ENCODE results near the gene TDP1.
A peak's percentile ranks its signal among the peaks of the same experiment; 100 is the strongest.

Gene TDP1

DNA sequence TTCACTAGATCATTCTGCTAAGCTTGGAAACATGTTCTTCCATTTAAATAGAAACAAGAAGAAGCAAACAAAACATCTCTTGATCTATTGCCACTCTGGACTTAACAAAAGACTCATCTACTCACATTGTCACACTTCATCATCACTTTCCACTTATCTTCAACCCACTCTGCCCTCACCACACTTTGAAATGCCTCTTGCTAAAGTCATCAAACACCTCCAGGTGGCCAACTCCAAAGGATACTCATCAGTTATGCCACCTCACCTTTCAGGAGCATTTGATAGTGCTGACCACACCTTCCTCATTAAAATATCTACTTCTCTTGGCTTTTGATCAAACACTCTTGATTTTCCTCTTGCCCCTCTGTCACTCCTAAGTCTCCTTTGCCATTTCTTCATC, 8.4 kb upstream of the TDP1 start:
- DNase-seq = no peak

- DNase-seq = no peak
These were observed 3.2 kb upstream of the TDP1 start for GRCh38 chr14:89952576-89952975.

GRCh38 chr14:89953602-89954001, 2.1 kb upstream of the TDP1 start:
- DNase-seq = no peak

GRCh38 chr14:89954070-89955021, 1.4 kb upstream of the TDP1 start, which contains the start of gene EFCAB11:
Gene EFCAB11, minus strand, starts transcription at chr14:89954730. Its CDS starts 70 bp downstream, at chr14:89954660.
- peak; percentile 94 for DNase-seq

DNA sequence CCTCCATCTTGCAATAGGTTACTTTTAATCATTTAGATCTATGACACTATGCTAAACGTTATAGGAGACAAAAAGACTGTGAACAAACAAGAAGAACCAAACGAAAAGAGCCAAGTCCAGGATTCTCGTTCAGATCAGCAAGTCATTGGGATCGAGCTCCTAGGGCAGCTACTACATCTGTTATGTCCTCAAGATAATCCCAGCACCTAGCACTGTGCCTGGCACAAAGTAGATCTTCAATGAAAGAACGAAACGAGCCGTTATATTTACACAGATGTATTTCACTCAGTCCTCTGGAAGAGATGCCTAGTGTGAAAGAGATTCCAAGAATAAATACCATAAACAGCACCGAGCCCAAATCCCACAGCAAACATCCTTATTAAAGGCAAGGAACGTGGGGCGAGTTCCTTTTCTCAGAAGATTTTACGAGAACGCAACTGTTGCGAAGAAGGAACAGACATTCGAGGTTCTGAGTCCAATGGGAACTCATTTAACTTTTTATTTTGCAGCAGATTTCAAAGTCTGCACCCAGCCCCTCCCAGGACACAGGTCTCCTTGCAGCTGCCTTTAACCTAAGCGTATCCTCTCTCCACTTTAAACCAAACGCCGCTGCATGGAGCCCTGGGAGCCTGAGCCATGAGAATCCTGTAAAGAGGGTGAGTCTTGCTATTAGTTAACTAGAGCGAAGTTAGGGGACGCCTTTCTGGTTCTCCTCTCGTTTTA, 544 bp upstream of the TDP1 start:
- no peak for DNase-seq

- no peak for DNase-seq
These were observed 908 bp downstream of the TDP1 start for GRCh38 chr14:89956661-89957009.

- no peak for DNase-seq
These were observed 1.6 kb downstream of the TDP1 start for GRCh38 chr14:89957376-89957775.

DNA sequence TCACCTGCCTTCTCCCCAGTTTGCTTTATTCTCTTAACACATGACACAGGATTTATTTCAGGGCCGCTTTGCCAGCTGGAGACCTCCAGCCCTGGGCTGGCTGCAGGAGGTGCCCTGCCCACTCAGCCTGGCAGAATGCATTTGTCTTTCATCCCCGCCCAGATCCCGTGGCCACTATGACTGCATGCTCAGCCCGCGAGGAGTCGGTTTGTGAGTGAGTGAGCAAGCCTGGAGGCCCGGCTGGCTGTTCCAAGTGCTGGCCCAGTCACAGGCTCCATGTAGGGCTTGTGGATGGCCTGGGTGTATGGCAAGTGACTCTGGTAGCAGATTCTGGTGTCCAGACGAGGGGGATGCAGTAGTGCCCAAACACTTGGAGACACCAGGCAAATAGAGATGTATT, 2.1 kb downstream of the TDP1 start:
- DNase-seq = no peak

DNA sequence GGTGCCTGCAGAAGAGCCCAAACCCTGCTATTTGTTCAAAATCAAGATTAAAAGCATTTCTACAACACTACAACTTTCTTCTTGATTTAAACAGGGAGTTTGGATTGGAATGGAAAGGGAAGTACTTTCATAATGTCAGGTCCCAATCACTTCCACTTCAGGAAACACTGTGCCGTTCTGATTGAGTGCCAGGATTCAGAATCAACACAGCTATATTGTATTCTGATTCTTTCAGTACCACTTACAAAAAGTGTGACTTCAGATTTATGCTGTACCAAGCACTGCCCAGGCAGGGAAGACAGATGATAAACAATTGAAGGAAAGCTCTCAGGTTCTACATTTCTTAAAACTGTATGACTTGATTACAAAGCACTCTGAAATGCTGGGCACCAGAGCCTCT, 3.2 kb downstream of the TDP1 start:
- DNase-seq = no peak

DNA sequence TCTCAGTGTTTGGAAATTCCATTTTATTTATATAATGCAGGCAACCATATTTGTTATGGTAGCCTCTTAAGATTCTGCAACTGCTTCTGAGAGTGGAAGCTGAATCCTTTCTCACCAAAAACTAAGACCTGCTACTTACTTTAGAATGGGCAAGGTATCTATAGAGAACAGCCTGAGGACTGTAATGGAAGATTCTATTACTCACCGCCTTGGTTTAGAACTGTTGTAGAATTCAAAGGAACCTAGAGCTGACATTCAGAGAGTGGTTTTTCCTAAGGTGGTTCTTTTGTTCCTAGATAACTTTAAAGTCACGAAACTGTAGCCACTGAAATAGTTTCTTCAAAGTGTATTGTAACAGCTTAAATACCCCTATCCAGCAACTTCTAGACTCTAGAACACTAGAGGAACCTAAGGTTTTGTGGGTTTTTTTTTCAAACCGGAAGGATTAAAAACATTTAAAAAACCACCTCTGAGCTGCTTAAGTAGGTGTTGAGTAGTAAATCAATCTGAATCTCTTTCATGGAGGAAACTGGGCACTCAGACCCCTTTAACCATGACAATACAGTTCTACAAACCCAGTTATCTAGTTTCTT, 4.2 kb downstream of the TDP1 start:
- DNase-seq = no peak

DNA sequence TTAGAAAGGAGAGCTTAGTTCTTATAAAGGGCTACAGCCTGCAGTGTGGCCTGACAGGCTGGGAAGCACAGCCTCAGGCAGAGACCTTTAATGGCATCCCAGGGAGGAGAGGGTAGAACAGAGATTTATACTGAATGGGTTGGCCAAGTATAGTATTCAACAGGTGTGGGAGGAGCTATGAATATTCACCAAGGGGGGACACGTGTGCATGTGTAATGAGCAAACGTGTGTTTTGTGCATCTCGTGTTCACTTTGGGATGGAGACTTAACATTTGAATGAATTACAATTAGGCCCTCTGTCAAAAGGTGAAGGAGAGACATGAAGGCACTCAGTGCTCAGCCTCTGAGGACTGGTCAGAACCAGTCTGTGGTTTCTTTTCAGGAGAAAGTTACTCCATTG, 5.2 kb downstream of the TDP1 start:
- no peak for DNase-seq

GRCh38 chr14:89963288-89963978, 7.7 kb downstream of the TDP1 start:
- DNase-seq = no peak

DNA sequence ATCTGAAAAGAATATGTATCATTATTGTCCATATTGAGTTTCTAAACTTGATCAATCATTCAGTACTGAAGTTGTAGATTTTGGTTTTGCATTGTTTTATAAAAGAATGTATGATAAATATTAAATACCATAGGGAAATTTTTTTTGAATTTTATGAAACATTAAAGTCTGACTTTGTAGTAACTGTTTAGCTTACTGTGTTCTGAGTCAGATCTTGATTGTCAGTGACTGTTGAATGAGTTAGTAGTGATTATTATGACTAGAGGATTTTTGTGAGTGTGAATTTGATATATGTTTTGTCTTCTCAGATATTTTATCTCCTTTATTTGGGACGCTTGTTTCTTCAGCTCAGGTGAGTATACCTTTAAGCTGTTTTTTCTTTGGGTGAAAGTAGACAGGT, 10.1 kb downstream of the TDP1 start:
- DNase-seq = no peak

DNA sequence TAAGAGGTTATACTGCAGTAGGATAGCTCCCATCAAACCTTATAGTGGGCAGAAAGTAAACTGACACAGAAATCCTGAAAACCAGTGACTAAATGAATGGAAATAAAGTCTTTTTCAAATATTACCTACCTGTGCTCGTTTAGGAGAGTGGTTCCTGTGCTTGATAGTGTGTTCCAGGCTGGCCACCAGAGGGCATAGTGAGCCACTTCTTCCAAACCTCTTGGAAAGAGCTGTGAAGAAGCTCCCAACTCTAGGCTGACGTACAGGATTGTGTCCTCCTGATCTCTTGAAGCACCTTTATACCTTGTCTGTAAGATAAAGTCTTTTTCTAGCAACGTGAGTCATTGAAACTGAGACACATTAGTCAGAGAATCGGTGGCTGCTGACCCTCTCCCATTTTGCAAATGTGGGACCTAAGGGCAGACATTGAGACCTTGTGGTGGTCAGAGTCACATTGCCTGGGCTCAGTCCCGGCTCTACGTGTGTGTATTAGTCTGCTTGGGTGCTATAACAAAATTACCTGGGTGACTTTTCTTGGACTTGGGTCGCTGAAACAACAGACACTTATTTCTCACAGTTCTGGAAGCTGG, 17.6 kb downstream of the TDP1 start:
- no peak for DNase-seq

- DNase-seq = no peak
These were observed 21.9 kb downstream of the TDP1 start for GRCh38 chr14:89977668-89978067.

- DNase-seq = no peak
These were observed 22.9 kb downstream of the TDP1 start for GRCh38 chr14:89978656-89979055.

DNA sequence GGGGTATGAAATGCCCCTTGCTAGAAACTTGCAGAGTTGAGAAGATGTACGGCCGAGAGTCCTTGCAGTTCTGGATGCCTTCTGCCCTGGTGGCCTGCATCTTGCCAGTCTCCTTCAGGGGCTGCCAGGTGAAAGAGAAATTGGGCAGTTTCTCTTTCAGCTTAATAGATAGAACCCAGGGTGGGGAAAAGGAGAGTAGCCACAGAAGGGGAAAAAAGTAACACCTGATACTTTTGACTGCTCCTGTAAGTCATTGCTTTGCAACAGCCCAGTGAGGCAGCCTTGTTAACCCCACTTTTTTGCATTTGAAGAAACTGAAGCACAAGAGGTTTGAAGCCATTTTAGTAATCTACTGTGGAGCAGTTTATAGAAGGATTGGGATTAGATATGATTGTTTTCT, 27.6 kb downstream of the TDP1 start:
- DNase-seq = no peak

- no peak for DNase-seq
These were observed 30.9 kb downstream of the TDP1 start for GRCh38 chr14:89986462-89987160.

- no peak for DNase-seq
These were observed 31.4 kb downstream of the TDP1 start for GRCh38 chr14:89987161-89987475.

DNA sequence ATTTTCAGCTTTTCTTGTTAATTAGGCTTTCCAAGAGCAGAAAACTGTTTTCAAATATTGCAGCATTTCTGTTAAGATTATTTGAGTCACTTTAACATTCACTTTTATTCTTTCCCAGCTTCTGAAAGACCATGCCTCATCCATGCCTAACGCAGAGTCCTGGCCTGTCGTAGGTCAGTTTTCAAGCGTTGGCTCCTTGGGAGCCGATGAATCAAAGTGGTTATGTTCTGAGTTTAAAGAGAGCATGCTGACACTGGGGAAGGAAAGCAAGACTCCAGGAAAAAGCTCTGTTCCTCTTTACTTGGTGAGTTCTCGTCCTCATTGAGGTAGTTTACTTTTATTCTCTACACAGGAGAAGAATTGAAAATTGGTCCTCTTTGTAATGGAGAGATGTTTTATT, 33.1 kb downstream of the TDP1 start:
- DNase-seq = no peak

DNA sequence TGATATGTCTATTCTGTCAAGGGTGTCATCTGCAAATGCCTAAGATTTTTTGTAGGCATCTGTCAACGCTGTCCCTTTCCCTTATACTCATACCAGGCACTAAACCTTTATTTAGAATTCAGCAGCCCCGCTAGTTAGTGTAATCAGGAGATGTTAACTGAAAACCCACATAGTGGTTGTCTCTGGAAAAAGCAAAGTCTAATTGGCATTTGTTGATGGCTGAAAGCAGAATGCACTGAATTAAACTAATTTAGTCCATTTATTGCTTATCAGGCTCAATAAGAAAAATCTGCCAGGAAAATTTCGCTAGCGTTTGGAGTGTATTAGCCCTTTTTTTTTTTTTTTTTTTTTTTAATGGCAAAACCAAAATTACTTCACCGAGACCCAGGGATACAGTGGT, 34.5 kb downstream of the TDP1 start:
- DNase-seq = no peak

GRCh38 chr14:89990623-89991275, 35.0 kb downstream of the TDP1 start:
- no peak for DNase-seq

Data from activated CD8-positive, alpha-beta memory T cell treated with anti-CD3 and anti-CD28 coated beads, Interleukin-2, amount 50 U/mL, for 48 hours (primary cell).